Anterior cingulate cortex (tissue), 58 donors: ENCODE measurements around the gene ZNF133.
"Not testable (repeated sequence)": the region's sequence is repeated elsewhere in the genome, so short reads cannot be mapped to it uniquely, and the experiment has no call there.

ENCODE experiments used
- DNase-seq, 58 donors: peaks; one replicate each; lab custom pipeline; 2025; lab: John Stamatoyannopoulos, UW

ZNF133 gene

GRCh38 chr20:18279242-18279641 lies 9.1 kb upstream of the ZNF133 start:
- no peak for DNase-seq

DNA sequence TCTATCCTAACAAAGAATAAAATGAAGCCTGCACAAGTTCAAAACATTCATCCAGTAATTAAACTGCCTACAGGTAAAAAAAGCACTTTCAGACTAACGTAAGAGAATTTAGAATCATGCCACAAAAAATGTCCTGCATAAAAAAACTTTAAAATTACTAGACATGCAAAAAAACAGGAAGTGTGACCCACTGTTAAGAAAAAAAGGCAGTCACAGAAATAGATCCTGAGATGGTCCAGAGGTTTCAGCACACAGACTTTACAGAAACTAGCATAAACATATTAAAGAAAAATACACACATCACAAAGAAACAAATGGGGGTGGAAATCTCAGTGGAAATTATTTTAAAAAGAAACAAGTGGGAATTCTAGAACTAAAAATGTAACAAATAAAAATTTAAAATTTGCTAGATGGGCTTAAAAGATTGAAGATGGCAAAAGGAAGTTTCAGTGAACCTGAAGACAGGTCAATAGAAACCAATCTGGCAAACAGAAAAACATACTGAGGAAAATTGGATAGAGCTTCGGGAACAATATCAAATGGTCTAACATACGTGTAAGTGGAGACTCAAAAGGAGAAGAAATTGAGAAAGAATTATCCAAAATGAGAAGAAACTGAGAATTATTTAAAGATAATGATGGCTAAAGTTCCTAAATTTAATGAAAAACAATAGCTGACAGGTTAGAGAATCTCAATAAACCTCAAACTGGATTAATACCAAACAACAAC lies 3.4 kb upstream of the ZNF133 start:
- DNase-seq, result no peak

GRCh38 chr20:18287546-18287914 lies 797 bp upstream of the ZNF133 start:
- peak in 9 of 58 donors; percentile 16 to 54 (median 36) for DNase-seq

DNA sequence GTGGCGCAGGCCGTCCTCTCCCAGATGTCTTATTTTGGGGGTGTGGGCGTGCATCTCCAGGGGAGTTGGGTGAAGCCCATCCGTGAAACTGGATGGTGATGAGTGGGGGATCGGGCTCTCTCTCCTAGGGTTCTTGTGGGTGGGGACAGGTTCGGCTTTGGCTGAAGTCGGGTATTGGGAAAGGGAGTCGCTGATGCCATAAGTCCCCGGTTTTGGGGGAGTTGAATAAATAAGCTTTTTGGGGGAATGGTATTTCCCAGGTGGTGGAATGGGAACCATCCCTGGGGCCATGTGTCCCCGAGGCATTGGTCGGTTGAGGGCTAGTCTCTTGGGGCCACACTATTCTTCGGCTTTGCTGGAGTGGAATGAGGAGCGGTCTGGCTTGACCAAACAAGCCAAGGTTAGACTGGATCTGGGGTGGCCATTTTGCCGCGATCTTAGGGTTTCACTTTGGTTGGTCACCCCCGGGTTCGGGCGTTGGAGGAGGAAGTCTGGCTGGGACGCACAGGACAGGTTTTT lies 481 bp downstream of the ZNF133 start:
- peak in 10 of 58 donors; percentile 8 to 73 (median 24) for DNase-seq

DNA sequence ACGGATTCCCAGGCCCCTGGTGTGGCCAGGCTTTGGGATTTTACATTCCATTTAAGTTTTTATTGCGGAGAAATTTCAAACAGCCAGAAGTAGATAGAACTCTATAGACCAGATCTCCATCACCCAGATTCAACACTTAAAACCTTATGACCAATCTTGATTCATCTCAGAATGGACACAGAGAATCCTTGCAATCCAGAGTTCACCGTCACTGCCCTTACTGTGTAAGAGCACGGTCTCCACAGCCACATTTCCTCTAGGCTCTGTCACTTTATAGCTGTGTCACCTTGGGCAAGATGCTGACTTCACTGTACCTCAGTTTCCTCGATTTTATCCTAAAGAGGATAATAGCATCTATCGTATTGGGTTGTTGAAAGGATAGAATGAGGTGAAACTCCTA lies 979 bp downstream of the ZNF133 start:
- no peak for DNase-seq

GRCh38 chr20:18299364-18299763 lies 11.0 kb downstream of the ZNF133 start:
- no peak for DNase-seq

- no peak for DNase-seq
These were observed 16.3 kb downstream of the ZNF133 start for GRCh38 chr20:18304618-18305017.

DNA sequence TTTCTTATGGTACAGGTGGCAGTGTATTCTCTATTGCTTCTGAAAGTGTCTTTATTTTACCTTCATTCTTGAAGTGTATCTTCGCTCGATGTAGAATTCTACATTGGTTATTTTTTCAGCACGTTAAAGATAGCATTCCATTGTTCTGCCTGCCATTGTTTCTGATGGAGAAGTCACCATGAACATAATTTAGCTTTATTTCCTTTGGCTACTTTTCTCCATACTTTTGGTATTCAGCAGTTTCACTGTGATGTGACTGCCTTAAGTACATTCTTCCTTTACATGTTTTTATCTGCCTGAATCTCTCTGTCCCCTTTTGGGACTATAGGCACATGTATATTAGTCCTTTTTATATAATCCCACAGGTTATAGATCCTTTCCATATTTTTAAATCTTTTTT lies 19.0 kb downstream of the ZNF133 start:
- no peak for DNase-seq

DNA sequence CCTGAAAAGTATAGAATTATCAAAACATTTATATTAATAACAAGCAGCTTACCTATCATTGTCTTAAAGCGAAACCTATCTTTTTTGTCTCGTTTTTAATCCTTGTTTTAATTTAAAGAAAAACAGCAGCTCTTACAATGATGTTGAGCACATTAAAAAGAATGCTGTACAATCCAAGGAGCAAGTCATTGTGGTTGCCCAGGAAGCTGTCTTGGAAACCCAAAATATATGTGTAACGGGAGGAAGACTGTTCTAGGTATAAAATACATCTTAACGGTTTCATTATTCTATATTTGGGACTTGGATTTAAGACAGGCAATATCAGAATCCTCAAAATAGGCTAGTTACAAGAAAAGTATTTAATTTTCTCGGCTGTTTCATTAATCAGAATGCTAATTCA lies 21.7 kb downstream of the ZNF133 start:
- DNase-seq, result no peak

DNA sequence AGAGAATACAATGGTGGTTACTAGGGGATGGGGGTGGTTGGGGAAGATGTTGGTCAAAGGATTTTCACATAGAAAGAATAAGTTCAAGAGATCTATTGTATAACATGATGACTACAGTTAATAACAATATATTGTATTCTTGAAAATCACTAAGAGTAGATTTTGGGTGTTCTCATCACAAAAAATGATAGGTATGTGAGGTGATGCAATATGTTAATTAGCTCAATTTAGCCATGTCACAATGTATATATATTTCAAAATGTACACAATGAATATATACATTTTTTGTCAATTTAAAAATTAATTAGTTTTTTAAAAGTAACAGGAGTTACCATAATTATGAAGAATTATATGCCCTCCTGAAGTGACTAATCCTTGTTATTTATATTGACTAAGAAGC lies 22.3 kb downstream of the ZNF133 start:
- no peak for DNase-seq

DNA sequence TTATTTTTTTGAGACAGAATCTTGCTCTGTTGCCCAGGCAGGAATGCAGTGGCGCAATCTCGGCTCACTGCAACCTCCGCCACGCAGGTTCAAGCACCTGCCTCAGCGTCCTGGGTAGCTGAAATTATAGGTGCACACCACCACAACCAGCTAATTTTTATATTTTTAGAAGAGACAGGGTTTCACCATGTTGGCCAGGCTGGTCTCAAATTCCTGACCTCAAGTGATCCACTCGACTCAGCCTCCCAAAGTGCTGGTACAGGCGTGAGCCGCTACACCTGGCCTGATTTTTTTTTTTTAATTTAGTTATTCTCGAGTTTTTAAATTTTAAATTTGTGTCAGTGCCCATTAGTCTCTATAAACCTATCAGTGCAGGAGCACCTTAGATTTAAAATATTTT lies 24.4 kb downstream of the ZNF133 start:
- DNase-seq, result no peak

DNA sequence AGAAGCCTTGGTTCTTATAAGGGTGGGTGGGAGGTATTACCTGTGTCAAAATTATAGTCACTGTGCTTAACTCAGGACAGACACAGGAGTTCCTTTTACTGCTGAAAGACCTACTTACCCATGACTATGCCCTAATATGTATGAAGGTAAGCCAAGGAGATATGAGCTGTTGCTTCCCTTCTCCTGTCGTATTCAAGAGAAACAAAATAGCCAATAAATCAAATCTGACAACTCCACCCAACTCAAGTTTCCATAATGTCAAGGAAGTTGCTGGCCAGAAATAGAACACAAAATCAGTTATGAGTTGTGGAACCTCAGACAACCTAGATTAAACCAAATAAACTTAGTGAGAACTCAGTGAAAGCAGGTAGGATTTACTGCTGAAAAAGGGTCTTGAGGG lies 25.1 kb downstream of the ZNF133 start:
- DNase-seq, result no peak

- DNase-seq, result no peak
These were observed 26.6 kb downstream of the ZNF133 start for GRCh38 chr20:18314786-18315406.

DNA sequence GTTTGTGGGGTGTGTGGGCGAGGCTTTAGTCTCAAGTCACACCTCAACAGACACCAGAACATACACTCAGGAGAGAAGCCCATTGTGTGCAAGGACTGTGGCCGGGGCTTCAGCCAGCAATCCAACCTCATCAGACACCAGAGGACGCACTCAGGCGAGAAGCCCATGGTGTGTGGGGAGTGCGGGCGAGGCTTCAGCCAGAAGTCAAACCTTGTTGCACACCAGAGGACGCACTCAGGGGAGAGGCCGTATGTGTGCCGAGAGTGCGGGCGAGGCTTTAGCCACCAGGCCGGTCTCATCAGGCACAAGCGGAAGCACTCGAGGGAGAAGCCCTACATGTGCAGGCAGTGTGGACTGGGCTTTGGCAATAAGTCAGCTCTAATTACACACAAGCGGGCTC lies 27.8 kb downstream of the ZNF133 start:
- no peak for DNase-seq

DNA sequence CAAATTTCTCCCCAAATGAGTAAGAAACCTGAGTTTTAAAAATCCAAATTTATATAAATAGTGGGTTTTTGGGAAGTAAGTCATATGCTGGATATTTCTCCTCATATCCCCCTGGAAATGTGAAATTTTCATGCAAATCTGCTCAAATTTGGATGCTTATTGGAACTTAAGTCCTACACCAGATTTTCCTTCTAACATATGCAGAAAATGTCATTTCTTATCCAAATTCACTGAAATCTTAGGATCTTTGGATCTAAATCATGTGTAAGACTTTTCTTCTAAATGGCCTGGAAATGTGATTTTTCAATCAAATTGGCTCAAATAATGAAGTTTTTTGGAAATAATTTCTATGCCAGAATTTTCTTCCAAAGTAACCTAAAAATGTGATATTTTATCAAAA lies 33.0 kb downstream of the ZNF133 start:
- DNase-seq, result no peak

DNA sequence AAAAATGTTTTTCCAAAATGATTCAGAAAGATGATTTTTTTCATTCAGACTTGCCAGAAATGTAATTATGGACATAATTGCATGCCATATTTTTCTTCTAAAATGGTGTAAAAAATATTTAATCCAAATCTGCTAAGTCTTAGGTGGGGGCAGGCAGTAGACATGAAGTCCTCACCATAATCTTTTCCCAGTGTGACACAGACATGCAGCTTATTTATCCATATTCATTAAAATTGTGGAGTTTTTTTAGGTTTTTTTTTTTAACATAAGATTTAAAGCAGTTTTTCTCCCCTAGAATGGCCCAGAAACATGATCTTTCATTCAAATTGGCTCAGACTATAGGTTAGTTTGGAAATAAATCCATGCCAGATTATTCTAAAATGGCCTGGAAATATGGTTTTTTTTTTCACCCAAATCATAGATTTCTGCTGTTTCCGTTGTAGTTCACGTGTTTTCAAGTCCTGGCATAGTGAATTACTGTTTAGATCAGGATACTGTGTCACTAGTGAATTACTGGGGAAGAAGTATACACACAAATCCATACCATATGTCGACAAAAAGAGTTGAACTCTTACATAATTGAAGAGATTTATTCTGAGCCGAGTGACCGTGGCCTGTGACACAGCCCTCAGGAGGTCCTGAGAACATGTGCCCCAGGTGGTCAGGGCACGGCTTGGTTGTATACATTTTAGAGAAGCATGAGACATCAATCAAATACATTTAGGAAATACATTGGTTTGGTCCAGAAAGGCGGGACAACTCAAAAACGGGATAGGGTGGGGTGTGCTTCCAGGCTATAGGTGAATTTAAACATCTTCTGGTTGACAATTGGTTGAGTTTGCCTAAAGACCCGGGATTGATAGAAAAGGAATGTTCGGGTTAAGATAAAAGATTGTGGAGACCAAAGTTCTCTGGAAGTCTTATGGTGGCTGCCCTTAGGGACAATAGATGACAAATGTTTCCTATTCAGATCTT lies 33.9 kb downstream of the ZNF133 start:
- DNase-seq, result no peak

DNA sequence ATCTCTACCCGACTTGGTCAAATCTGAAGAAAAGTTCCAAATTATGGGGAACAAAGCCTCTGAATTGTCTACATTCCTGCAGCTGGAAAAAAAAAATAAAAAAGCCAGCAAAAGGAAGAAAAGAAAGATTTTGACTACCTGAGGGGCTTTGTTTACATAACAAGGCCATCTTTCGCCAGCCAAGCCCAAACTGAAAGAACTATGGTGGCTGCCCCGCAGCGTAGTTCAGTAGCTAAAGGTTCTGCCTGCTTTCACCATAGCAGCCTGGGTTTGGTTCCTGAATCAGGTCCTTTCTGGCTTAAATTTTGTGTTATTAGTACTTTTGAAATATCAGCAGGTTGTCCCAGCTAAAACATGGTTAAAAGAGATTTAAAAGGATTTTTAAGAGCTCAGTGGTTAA lies 35.4 kb downstream of the ZNF133 start:
- DNase-seq, result no peak

GRCh38 chr20:18324596-18325089 lies 36.3 kb downstream of the ZNF133 start:
- DNase-seq, result no peak

DNA sequence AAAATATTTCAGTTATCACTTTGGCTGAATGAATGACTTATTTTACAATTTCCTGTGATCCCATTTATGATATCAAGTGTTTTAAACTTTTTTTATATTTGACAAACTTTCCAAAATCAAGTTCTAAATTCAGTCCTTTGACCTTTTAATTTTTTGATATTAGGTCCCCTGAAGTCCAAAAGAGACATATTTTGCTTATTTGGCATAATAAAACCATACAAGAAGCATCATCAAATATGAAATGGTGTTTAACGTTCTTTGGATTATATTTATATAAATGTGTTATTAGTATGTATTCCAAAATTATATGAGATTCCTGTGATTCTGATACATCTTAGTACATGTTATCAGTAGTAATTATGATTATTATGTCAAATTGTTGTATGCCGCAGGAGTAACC lies 38.7 kb downstream of the ZNF133 start:
- no peak for DNase-seq

DNA sequence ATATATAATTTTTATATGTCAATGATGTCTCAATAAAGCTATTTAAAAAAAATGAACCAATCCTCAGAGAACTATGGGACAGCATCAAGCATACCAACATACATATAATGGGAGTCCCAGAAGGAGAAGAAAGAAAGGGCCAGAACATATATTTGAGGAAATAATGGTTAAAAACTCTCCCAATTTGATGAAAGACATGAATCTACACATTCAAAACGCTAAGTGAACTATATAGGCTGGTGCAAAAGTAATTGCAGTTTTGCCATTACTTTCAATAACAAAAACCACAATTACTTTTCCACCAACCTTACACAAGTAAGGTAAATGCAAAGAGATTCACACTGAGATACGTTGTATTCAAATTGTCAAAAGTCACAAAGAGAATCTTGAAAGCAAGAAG lies 43.4 kb downstream of the ZNF133 start:
- no peak for DNase-seq

GRCh38 chr20:18349749-18350148 lies 61.4 kb downstream of the ZNF133 start:
- DNase-seq, result not testable (repeated sequence)
